Kidney (tissue), 14 donors: ENCODE measurements around the gene PPM1D. TPM values are rescaled to one million over a fixed set of nuclear protein-coding genes. Genes with fewer than 3 reads are reported as not detected.

ENCODE experiments used
- DNase-seq, 5 donors: peaks; one replicate each; pipeline ENCODE4 v3.0.0-alpha.2; 2013 to 2020
- FAIRE-seq: peaks from 2 replicates; lab custom pipeline; 2012; peaks lifted over from hg19 to GRCh38; lab: Jason Lieb, UNC
- H3K27ac ChIP-seq, 2 donors: one replicate each; pipeline ENCODE4 v1.7.0; 2013; ENCODE audit warnings: low read depth in 2 of 2, low read length in 2 of 2, inconsistent platforms in 1 of 2
- H3K27me3 ChIP-seq: one replicate; pipeline ENCODE4 v1.7.1; 2013; ENCODE audit warnings: low read length, inconsistent platforms; ENCODE audit not compliant: control insufficient read depth, insufficient read depth
- H3K36me3 ChIP-seq, 3 donors: one replicate each; pipeline versions ENCODE4 v1.7.0 to v1.7.1; 2013; ENCODE audit warnings: low read length in 3 of 3, control low read depth in 1 of 3, inconsistent platforms in 1 of 3; ENCODE audit not compliant: insufficient read depth in 3 of 3, control insufficient read depth in 2 of 3
- H3K4me1 ChIP-seq, 3 donors: one replicate each; pipeline versions ENCODE4 v1.7.0 to v1.7.1; 2013; ENCODE audit warnings: low read length in 3 of 3, inconsistent platforms in 1 of 3, low read depth in 1 of 3; ENCODE audit not compliant: control insufficient read depth in 2 of 3, insufficient read depth in 2 of 3
- H3K4me3 ChIP-seq, 3 donors: one replicate each; pipeline versions ENCODE4 v1.7.0 to v1.8.1; 2013; ENCODE audit warnings: low read length in 3 of 3, control low read depth in 1 of 3, inconsistent platforms in 1 of 3
- H3K9ac ChIP-seq, 3 donors: one replicate each; pipeline versions ENCODE4 v1.7.0 to v1.7.1; 2013; ENCODE audit warnings: low read length in 3 of 3, control low read depth in 1 of 3, inconsistent platforms in 1 of 3
- H3K9me3 ChIP-seq, 3 donors: one replicate each; pipeline versions ENCODE4 v1.7.0 to v1.7.1; 2013; ENCODE audit warnings: low read length in 3 of 3, control low read depth in 1 of 3, inconsistent platforms in 1 of 3; ENCODE audit not compliant: control insufficient read depth in 2 of 3, insufficient read depth in 1 of 3
- CTCF ChIP-seq: IDR thresholded peaks from 3 replicates; pipeline ENCODE4 v1.5.1; 2012; ENCODE audit warnings: mild to moderate bottlenecking, moderate library complexity, borderline replicate concordance; ENCODE audit not compliant: insufficient read depth; ENCODE audit errors: extremely low read depth
- intact Hi-C: fragments of 100-400 bp; cut with DNase I; formaldehyde crosslinking; loops from one replicate; pipeline ENCODE4 v1.11.1; 2022
- polyA plus RNA-seq: library from polyadenylated mRNA; stranded (reverse); fragments of 350-450 nt; fragmentation: Illumina TruSeq; extraction: RNeasy Lipid Tissue Mini Kit (QIAGEN cat#74804); gene quantifications from one replicate; pipeline ENCODE4 v1.2.3, GENCODE V29; 2014; ENCODE audit warnings: low read depth, low replicate concordance; ENCODE audit not compliant: insufficient read depth
- total RNA-seq: library from RNA; stranded (reverse); fragmentation: NEBNext Ultra II Directional; extraction: Animal tissue kit (Norgen Biotek cat#: 25700); gene quantifications from one replicate; pipeline ENCODE4 v1.2.1, GENCODE V29; 2021
- donor health status: control.
- donor health status: control.
- donor health status: control.
- donor health status: control.
- donor health status: control.
- donor health status: DM: yes; HTN: yes; CAD: no.
- donor health status: Normal renal cell carcinoma (clear cell type).

The PPM1D gene
- total and polyA plus RNA-seq, 2 donors from 2014 or later, result 4.5 to 16.6 TPM

GRCh38 chr17:60676758-60677307 is 76.8 kb downstream of the PPM1D start:
- intact Hi-C loops, result no loop called here
- Histone ChIP-seq H3K36me3 (no peaks in the 10 kb centered on the region), H3K9me3 (no peaks in the 10 kb centered on the region), H3K4me3 (peak overlapping the region; percentile 93 to 100 (median 100)), H3K27ac (peak overlapping the region; percentile 26 to 47), H3K27me3 (no peaks in the 10 kb centered on the region), H3K9ac (peak overlapping the region; percentile 32 to 99 (median 70)), H3K4me1 (no peaks in the 10 kb centered on the region)
- FAIRE-seq (no peak), DNase-seq (peak in 1 of 5 donors; percentile 43)
- no peak for TF ChIP-seq CTCF

- no peaks in the 10 kb centered on the region for H3K36me3 ChIP-seq
- H3K27me3 ChIP-seq, result no peaks in the 10 kb centered on the region
- no peaks in the 10 kb centered on the region for H3K4me1 ChIP-seq
- FAIRE-seq, result peak; percentile 93
- DNase-seq, result peak; percentile 98 to 100 (median 99)
- intact Hi-C loops, result no loop called here
- H3K4me3 ChIP-seq, result peak within 1 kb of the TSS; percentile 93 to 100 (median 100)
- peak within 1 kb of the TSS; percentile 61 to 99 (median 74) for H3K9ac ChIP-seq
- H3K9me3 ChIP-seq, result no peaks in the 10 kb centered on the region
- H3K27ac ChIP-seq, result peak within 1 kb of the TSS; percentile 26 to 80
- TF ChIP-seq CTCF, result no peak
These were observed 77.5 kb downstream of the PPM1D start, which contains the start of gene BCAS3 for GRCh38 chr17:60677308-60678117. Gene BCAS3, plus strand, starts transcription at chr17:60677851.

- peak overlapping the region; percentile 1 to 20 for H3K27ac ChIP-seq
- DNase-seq (no peak), FAIRE-seq (no peak)
- H3K9ac ChIP-seq, result peak overlapping the region; percentile 61 to 74 (median 73)
- no peak for TF ChIP-seq CTCF
- no peaks in the 10 kb centered on the region for H3K36me3 ChIP-seq
- no peaks in the 10 kb centered on the region for H3K27me3 ChIP-seq
- H3K4me1 ChIP-seq, result no peaks in the 10 kb centered on the region
- peak overlapping the region; percentile 93 to 100 (median 100) for H3K4me3 ChIP-seq
- H3K9me3 ChIP-seq, result no peaks in the 10 kb centered on the region
- intact Hi-C loops, result no loop called here
These were observed 78.1 kb downstream of the PPM1D start for GRCh38 chr17:60678118-60678444.
